GM12801 (cell line): ENCODE measurements around the gene RPL11.

Source experiments
- CTCF ChIP-seq: IDR thresholded peaks from one replicate; pipeline ENCODE4 v1.5.1; 2011; ENCODE audit warnings: control low read depth; ENCODE audit not compliant: insufficient read length; ENCODE audit errors: extremely low read depth

Gene RPL11

GRCh38 chr1:23650344-23650990 is 41.1 kb upstream of the RPL11 start:
- no peak for TF ChIP-seq CTCF

DNA sequence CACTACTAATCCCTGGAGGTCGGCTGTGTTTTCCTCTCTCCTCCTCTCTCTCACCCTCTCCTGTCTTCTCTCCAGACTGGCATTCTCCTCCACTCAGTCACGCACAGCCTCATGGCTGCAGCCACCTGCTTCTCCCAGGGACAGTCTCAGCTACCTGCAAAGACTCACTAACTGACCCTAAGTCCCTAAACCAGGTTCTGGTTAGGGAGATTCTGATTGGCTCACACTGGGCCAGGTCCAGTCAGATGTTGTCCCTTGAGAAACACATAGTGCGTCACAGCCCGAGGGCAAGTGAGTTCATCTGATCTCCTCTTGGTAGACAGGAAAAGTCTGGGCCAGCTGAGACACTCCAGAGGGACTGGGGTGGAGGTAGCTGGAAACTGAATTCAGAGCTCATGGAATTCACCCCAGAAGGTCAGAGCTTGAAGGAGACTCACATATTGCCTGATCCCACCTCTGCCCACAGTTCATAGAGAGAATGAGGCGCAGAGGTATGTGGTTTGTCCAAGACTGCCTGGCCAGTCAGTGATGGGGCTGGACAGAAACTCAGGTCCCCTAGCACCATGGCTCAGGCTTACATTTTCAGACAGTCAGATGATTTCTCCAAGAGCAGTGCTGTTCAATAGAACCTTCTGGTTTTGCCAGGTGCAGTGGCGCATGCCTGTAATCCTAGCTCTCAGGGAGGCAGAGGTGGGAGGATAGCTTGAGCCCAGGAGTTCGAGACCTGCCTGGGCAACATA is 40.4 kb upstream of the RPL11 start:
- TF ChIP-seq CTCF = no peak

GRCh38 chr1:23657659-23658275 is 33.8 kb upstream of the RPL11 start:
- TF ChIP-seq CTCF = no peak

GRCh38 chr1:23660671-23661070 is 30.9 kb upstream of the RPL11 start:
- no peak for TF ChIP-seq CTCF

GRCh38 chr1:23661887-23662286 is 29.7 kb upstream of the RPL11 start:
- TF ChIP-seq CTCF = no peak

GRCh38 chr1:23664837-23665795 is 26.5 kb upstream of the RPL11 start:
- TF ChIP-seq CTCF = no peak

DNA sequence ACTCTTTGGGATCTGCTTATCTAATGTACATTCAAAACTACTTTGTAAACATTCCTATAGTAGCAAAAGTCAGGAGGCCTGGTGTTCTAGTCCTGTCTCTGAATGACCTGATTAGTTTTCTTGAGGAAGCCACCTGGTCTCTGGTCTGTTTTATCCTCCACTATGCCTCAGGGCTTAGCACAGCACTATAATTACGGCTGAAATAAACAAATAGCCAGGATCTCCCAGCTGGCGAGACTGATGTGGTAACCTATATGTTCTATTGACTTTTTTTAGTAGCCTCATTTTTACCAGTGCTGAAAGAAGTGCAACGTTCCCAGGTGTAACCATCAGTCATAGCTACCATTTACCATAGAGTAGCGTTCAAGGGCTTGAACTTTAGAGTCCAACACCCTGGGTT is 24.2 kb upstream of the RPL11 start:
- no peak for TF ChIP-seq CTCF
